ENCODE data around the gene ASPN.
"Not testable (repeated sequence)": the region's sequence is repeated elsewhere in the genome, so short reads cannot be mapped to it uniquely, and the experiment has no call there.

The ASPN gene

GRCh38 chr9:92423612-92424011 lies 58.7 kb downstream of the ASPN start:
- no peak for DNase-seq (ENCODE audit: low read depth)
- no peak overlapping the region for H3K4me3 ChIP-seq (ENCODE audit: control insufficient read depth, low read depth, low read length)
- TF ChIP-seq CTCF (IDR thresholded peaks at IDR 0.05; ENCODE audit: control insufficient read depth, insufficient read depth, low read depth, low read length, missing control alignments): no peak

GRCh38 chr9:92422611-92423338 lies 59.5 kb downstream of the ASPN start:
- no peak for TF ChIP-seq CTCF (IDR thresholded peaks at IDR 0.05; ENCODE audit: control insufficient read depth, insufficient read depth, low read depth, low read length, missing control alignments)
- no peak overlapping the region for H3K4me3 ChIP-seq (ENCODE audit: control insufficient read depth, low read depth, low read length)
- DNase-seq (ENCODE audit: low read depth): no peak

- no peak for TF ChIP-seq CTCF (IDR thresholded peaks at IDR 0.05; ENCODE audit: control insufficient read depth, insufficient read depth, low read depth, low read length, missing control alignments)
- DNase-seq (ENCODE audit: low read depth): no peak
- H3K4me3 ChIP-seq (ENCODE audit: control insufficient read depth, low read depth, low read length): no peak overlapping the region
These were observed 67.7 kb downstream of the ASPN start for GRCh38 chr9:92414566-92414965.

GRCh38 chr9:92411157-92411556 lies 71.1 kb downstream of the ASPN start:
- not testable (repeated sequence) for H3K4me3 ChIP-seq (ENCODE audit: control insufficient read depth, low read depth, low read length); DNase-seq (ENCODE audit: low read depth)

- no peak for TF ChIP-seq CTCF (IDR thresholded peaks at IDR 0.05; ENCODE audit: control insufficient read depth, insufficient read depth, low read depth, low read length, missing control alignments)
- DNase-seq (ENCODE audit: low read depth): no peak
- H3K4me3 ChIP-seq (ENCODE audit: control insufficient read depth, low read depth, low read length): no peak overlapping the region
These were observed 73.4 kb downstream of the ASPN start for GRCh38 chr9:92408747-92409478.

- no peak for TF ChIP-seq CTCF (IDR thresholded peaks at IDR 0.05; ENCODE audit: control insufficient read depth, insufficient read depth, low read depth, low read length, missing control alignments)
- no peak overlapping the region for H3K4me3 ChIP-seq (ENCODE audit: control insufficient read depth, low read depth, low read length)
- DNase-seq (ENCODE audit: low read depth): no peak
These were observed 74.5 kb downstream of the ASPN start for GRCh38 chr9:92407818-92408217.

- H3K4me3 ChIP-seq (ENCODE audit: control insufficient read depth, low read depth, low read length): no peak overlapping the region
- no peak for TF ChIP-seq CTCF (IDR thresholded peaks at IDR 0.05; ENCODE audit: control insufficient read depth, insufficient read depth, low read depth, low read length, missing control alignments)
- no peak for DNase-seq (ENCODE audit: low read depth)
These were observed 75.8 kb downstream of the ASPN start for GRCh38 chr9:92406477-92406876.
